ENCODE results near the gene CNGB1. TPM values are rescaled to one million over a fixed set of nuclear protein-coding genes. Genes with fewer than 3 reads are reported as not detected.
"Not testable (repeated sequence)": the region's sequence is repeated elsewhere in the genome, so short reads cannot be mapped to it uniquely, and the experiment has no call there.

CNGB1 gene
- total and polyA plus RNA-seq, 2 donors from 2014 or later = not detected

GRCh38 chr16:57917489-57917888 is 53.4 kb downstream of the CNGB1 start:
- H3K4me1 ChIP-seq (ENCODE audit: control insufficient read depth in 2 of 3, insufficient read depth in 2 of 3, low read depth in 1 of 3, low read length in 3 of 3); H3K27ac ChIP-seq (ENCODE audit: low read depth in 2 of 2, low read length in 2 of 2); H3K4me3 ChIP-seq (ENCODE audit: low read length in 3 of 3); DNase-seq; H3K27me3 ChIP-seq (ENCODE audit: control insufficient read depth, insufficient read depth, low read length); H3K9ac ChIP-seq (ENCODE audit: low read length in 3 of 3); FAIRE-seq; H3K9me3 ChIP-seq (ENCODE audit: control insufficient read depth in 2 of 3, insufficient read depth in 1 of 3, low read length in 3 of 3); intact Hi-C loops (cut with DNase I); H3K36me3 ChIP-seq (ENCODE audit: control insufficient read depth in 2 of 3, insufficient read depth in 3 of 3, low read length in 3 of 3): not testable (repeated sequence)

GRCh38 chr16:57916735-57917438 is 54.0 kb downstream of the CNGB1 start:
- Histone ChIP-seq H3K9ac (ENCODE audit: low read length in 3 of 3) (no peak overlapping the region), H3K27me3 (ENCODE audit: control insufficient read depth, insufficient read depth, low read length) (no peaks in the 10 kb centered on the region), H3K27ac (ENCODE audit: low read depth in 2 of 2, low read length in 2 of 2) (no peak overlapping the region), H3K4me3 (ENCODE audit: low read length in 3 of 3) (no peak overlapping the region), H3K36me3 (ENCODE audit: control insufficient read depth in 2 of 3, insufficient read depth in 3 of 3, low read length in 3 of 3) (no peaks in the 10 kb centered on the region), H3K4me1 (ENCODE audit: control insufficient read depth in 2 of 3, insufficient read depth in 2 of 3, low read depth in 1 of 3, low read length in 3 of 3) (peaks cover 0 to 2% (median 0%) of the 10 kb centered on the region in 3 donors), H3K9me3 (ENCODE audit: control insufficient read depth in 2 of 3, insufficient read depth in 1 of 3, low read length in 3 of 3) (no peaks in the 10 kb centered on the region)
- FAIRE-seq (no peak), DNase-seq (peak in 1 of 5 donors; percentile 58)
- no peak for TF ChIP-seq CTCF (IDR thresholded peaks at IDR 0.05; ENCODE audit: borderline replicate concordance, extremely low read depth, insufficient read depth)
- intact Hi-C loops (cut with DNase I) = no loop called here

GRCh38 chr16:57915811-57916488 is 55.0 kb downstream of the CNGB1 start:
- Histone ChIP-seq H3K4me1 (ENCODE audit: control insufficient read depth in 2 of 3, insufficient read depth in 2 of 3, low read depth in 1 of 3, low read length in 3 of 3) (peaks cover 0 to 2% (median 0%) of the 10 kb centered on the region in 3 donors), H3K4me3 (ENCODE audit: low read length in 3 of 3) (no peak overlapping the region), H3K36me3 (ENCODE audit: control insufficient read depth in 2 of 3, insufficient read depth in 3 of 3, low read length in 3 of 3) (no peaks in the 10 kb centered on the region), H3K9me3 (ENCODE audit: control insufficient read depth in 2 of 3, insufficient read depth in 1 of 3, low read length in 3 of 3) (no peaks in the 10 kb centered on the region), H3K9ac (ENCODE audit: low read length in 3 of 3) (no peak overlapping the region), H3K27ac (ENCODE audit: low read depth in 2 of 2, low read length in 2 of 2) (no peak overlapping the region), H3K27me3 (ENCODE audit: control insufficient read depth, insufficient read depth, low read length) (no peaks in the 10 kb centered on the region)
- no peak for TF ChIP-seq CTCF (IDR thresholded peaks at IDR 0.05; ENCODE audit: borderline replicate concordance, extremely low read depth, insufficient read depth)
- DNase-seq (no peak), FAIRE-seq (no peak)
- intact Hi-C loops (cut with DNase I) = no loop called here

GRCh38 chr16:57915267-57915666 is 55.7 kb downstream of the CNGB1 start:
- Histone ChIP-seq H3K4me3 (ENCODE audit: low read length in 3 of 3) (no peak overlapping the region), H3K4me1 (ENCODE audit: control insufficient read depth in 2 of 3, insufficient read depth in 2 of 3, low read depth in 1 of 3, low read length in 3 of 3) (peaks cover 0 to 2% (median 0%) of the 10 kb centered on the region in 3 donors), H3K9ac (ENCODE audit: low read length in 3 of 3) (no peak overlapping the region), H3K27me3 (ENCODE audit: control insufficient read depth, insufficient read depth, low read length) (no peaks in the 10 kb centered on the region), H3K27ac (ENCODE audit: low read depth in 2 of 2, low read length in 2 of 2) (no peak overlapping the region), H3K36me3 (ENCODE audit: control insufficient read depth in 2 of 3, insufficient read depth in 3 of 3, low read length in 3 of 3) (no peaks in the 10 kb centered on the region), H3K9me3 (ENCODE audit: control insufficient read depth in 2 of 3, insufficient read depth in 1 of 3, low read length in 3 of 3) (no peaks in the 10 kb centered on the region)
- intact Hi-C loops (cut with DNase I) = no loop called here
- DNase-seq = no peak
- TF ChIP-seq CTCF (IDR thresholded peaks at IDR 0.05; ENCODE audit: borderline replicate concordance, extremely low read depth, insufficient read depth) = no peak
- no peak for FAIRE-seq
